ENCODE data around the gene SLC24A4. TPM values are rescaled to one million over a fixed set of nuclear protein-coding genes. Genes with fewer than 3 reads are reported as not detected.

SLC24A4 gene
- total RNA-seq, 1 experiment from 2014 or later, result not detected

DNA sequence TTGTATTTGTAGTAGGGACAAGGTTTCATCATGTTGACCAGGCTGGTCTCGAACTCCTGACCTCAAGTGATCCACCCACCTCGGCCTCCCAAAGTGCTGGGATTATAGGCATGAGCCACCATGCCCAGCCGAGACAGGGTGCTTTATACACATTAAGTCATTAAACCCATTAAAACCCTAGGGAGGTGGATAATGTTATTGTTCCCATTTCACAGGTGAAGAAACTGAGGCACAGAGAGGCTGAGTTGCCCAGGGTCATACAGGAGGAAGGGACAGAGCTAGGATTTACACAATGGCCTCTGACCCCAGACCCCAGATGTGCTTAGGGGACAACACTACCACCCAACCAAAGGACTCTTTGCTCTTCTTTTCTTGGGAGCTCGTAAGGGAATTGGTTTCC lies 139.6 kb downstream of the SLC24A4 start:
- Histone ChIP-seq H3K27me3 (ENCODE audit: insufficient read depth, low read length) (no peaks in the 10 kb centered on the region), H3K36me3 (ENCODE audit: control insufficient read depth in 1 of 2, insufficient read depth in 2 of 2, low read length in 2 of 2) (no peaks in the 10 kb centered on the region), H3K9me3 (ENCODE audit: control insufficient read depth in 1 of 2, insufficient read depth in 1 of 2, low read depth in 1 of 2, low read length in 2 of 2) (peaks cover 4 to 7% of the 10 kb centered on the region in 2 experiments; a peak in 2 of 4 replicates), H3K4me1 (ENCODE audit: control insufficient read depth in 1 of 2, insufficient read depth in 2 of 2, low read length in 2 of 2) (peaks cover 0 to 3% of the 10 kb centered on the region in 2 experiments; a peak in 1 of 4 replicates), H3K9me2 (ENCODE audit: insufficient read depth) (no peaks in the 10 kb centered on the region), H2AFZ (ENCODE audit: low read depth, low read length, poor library complexity, severe bottlenecking) (no peak overlapping the region), H3K79me2 (ENCODE audit: insufficient read depth, low read length) (no peaks in the 10 kb centered on the region), H3K4me3 (replicated peaks in 1 of 2; ENCODE audit: low read depth in 1 of 2, low read length in 2 of 2) (no peak overlapping the region), H4K20me1 (ENCODE audit: insufficient read depth) (no peaks in the 10 kb centered on the region), H3K4me2 (ENCODE audit: low read length) (no peak overlapping the region), H3K27ac (ENCODE audit: low read depth, low read length) (no peak overlapping the region), H3K9ac (ENCODE audit: low read length) (no peak overlapping the region)
- ChIA-PET CTCF (no interaction called here), RAD21 (ENCODE audit: low non-redundant PET in 1 of 2, low total read pairs in 2 of 2, uncharacterized antibody in 2 of 2, unreplicated experiment in 2 of 2) (no interaction called here), POLR2A (no interaction called here)
- intact Hi-C loops (cut with micrococcal nuclease), result no loop called here
- no peak for ATAC-seq
- TF ChIP-seq RAD21 (IDR thresholded peaks at IDR 0.05; ENCODE audit: low read depth) (no peak), SP1 (IDR thresholded peaks at IDR 0.05; ENCODE audit: low read depth) (no peak)
- no peak for DNase-seq (ENCODE audit: low read depth, low spot score)
- BruUV-seq (replicated peaks), result no TSS peak

DNA sequence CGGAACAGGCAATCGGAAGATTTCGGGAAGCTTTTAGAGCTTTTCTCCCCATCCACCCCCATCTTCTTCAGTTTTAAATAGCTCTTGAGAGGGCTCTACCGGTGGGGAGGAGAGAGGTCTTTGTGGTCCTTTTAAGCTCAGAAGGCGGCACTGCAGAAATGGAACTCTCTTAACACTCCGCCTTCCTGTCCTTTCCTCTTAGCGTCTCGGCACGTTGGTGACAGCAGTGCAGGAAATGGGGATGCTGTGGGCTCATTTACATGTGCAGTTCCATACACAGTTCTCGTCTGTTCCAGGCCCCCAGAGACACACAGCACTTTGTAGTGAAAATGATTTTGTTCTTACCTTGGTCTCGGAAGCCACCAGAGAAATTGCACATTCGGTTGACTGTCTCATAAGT lies 140.2 kb downstream of the SLC24A4 start:
- no TSS peak for BruUV-seq (replicated peaks)
- Histone ChIP-seq H3K4me2 (ENCODE audit: low read length) (no peak overlapping the region), H3K36me3 (ENCODE audit: control insufficient read depth in 1 of 2, insufficient read depth in 2 of 2, low read length in 2 of 2) (no peaks in the 10 kb centered on the region), H2AFZ (ENCODE audit: low read depth, low read length, poor library complexity, severe bottlenecking) (no peak overlapping the region), H3K4me3 (replicated peaks in 1 of 2; ENCODE audit: low read depth in 1 of 2, low read length in 2 of 2) (no peak overlapping the region), H3K79me2 (ENCODE audit: insufficient read depth, low read length) (no peaks in the 10 kb centered on the region), H3K4me1 (ENCODE audit: control insufficient read depth in 1 of 2, insufficient read depth in 2 of 2, low read length in 2 of 2) (peaks cover 0 to 3% of the 10 kb centered on the region in 2 experiments; a peak in 1 of 4 replicates), H3K27me3 (ENCODE audit: insufficient read depth, low read length) (no peaks in the 10 kb centered on the region), H3K9me2 (ENCODE audit: insufficient read depth) (no peaks in the 10 kb centered on the region), H3K27ac (ENCODE audit: low read depth, low read length) (no peak overlapping the region), H4K20me1 (ENCODE audit: insufficient read depth) (no peaks in the 10 kb centered on the region), H3K9me3 (ENCODE audit: control insufficient read depth in 1 of 2, insufficient read depth in 1 of 2, low read depth in 1 of 2, low read length in 2 of 2) (peaks cover 4 to 7% of the 10 kb centered on the region in 2 experiments; a peak in 2 of 4 replicates), H3K9ac (ENCODE audit: low read length) (no peak overlapping the region)
- ATAC-seq (no peak), DNase-seq (ENCODE audit: low read depth, low spot score) (no peak)
- ChIA-PET CTCF (no interaction called here), POLR2A (no interaction called here), RAD21 (ENCODE audit: low non-redundant PET in 1 of 2, low total read pairs in 2 of 2, uncharacterized antibody in 2 of 2, unreplicated experiment in 2 of 2) (no interaction called here)
- intact Hi-C loops (cut with micrococcal nuclease), result no loop called here
- TF ChIP-seq JUND (IDR thresholded peaks at IDR 0.05) (no peak), ZBTB33 (IDR thresholded peaks at IDR 0.05; ENCODE audit: extremely low read depth, insufficient replicate concordance, low read length) (no peak), SRF (IDR thresholded peaks at IDR 0.05; ENCODE audit: low read depth) (no peak), FOSL1 (IDR thresholded peaks at IDR 0.05; ENCODE audit: low read depth) (no peak), YY1 (IDR thresholded peaks at IDR 0.05; ENCODE audit: extremely low read depth, insufficient replicate concordance, low read depth, low read length) (no peak), EGR1 (IDR thresholded peaks at IDR 0.05; ENCODE audit: low read depth) (no peak), RAD21 (IDR thresholded peaks at IDR 0.05; ENCODE audit: low read depth) (no peak), CBX3 (IDR thresholded peaks at IDR 0.05; ENCODE audit: low read depth) (no peak), POLR2AphosphoS5 (IDR thresholded peaks at IDR 0.05; ENCODE audit: low read depth, low read length) (no peak), EZH2phosphoT487 (IDR thresholded peaks at IDR 0.05; ENCODE audit: borderline replicate concordance) (no peak), SP1 (IDR thresholded peaks at IDR 0.05; ENCODE audit: low read depth) (no peak), SIN3A (IDR thresholded peaks at IDR 0.05; ENCODE audit: low read depth) (no peak), ZNF274 (IDR thresholded peaks at IDR 0.05; ENCODE audit: low read depth, low read length) (no peak), POLR2A (IDR thresholded peaks at IDR 0.05; ENCODE audit: borderline replicate concordance, extremely low read depth, insufficient read depth, insufficient read length) (no peak), ZFX (IDR thresholded peaks at IDR 0.05) (no peak), CEBPB (IDR thresholded peaks at IDR 0.05; ENCODE audit: low read depth) (no peak)
- TF ChIP-seq, protein P1, sequence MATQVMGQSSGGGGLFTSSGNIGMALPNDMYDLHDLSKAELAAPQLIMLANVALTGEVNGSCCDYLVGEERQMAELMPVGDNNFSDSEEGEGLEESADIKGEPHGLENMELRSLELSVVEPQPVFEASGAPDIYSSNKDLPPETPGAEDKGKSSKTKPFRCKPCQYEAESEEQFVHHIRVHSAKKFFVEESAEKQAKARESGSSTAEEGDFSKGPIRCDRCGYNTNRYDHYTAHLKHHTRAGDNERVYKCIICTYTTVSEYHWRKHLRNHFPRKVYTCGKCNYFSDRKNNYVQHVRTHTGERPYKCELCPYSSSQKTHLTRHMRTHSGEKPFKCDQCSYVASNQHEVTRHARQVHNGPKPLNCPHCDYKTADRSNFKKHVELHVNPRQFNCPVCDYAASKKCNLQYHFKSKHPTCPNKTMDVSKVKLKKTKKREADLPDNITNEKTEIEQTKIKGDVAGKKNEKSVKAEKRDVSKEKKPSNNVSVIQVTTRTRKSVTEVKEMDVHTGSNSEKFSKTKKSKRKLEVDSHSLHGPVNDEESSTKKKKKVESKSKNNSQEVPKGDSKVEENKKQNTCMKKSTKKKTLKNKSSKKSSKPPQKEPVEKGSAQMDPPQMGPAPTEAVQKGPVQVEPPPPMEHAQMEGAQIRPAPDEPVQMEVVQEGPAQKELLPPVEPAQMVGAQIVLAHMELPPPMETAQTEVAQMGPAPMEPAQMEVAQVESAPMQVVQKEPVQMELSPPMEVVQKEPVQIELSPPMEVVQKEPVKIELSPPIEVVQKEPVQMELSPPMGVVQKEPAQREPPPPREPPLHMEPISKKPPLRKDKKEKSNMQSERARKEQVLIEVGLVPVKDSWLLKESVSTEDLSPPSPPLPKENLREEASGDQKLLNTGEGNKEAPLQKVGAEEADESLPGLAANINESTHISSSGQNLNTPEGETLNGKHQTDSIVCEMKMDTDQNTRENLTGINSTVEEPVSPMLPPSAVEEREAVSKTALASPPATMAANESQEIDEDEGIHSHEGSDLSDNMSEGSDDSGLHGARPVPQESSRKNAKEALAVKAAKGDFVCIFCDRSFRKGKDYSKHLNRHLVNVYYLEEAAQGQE (IDR thresholded peaks at IDR 0.05; ENCODE audit: low read depth), result no peak
- TF ChIP-seq, protein P2, sequence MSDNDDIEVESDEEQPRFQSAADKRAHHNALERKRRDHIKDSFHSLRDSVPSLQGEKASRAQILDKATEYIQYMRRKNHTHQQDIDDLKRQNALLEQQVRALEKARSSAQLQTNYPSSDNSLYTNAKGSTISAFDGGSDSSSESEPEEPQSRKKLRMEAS (IDR thresholded peaks at IDR 0.05), result no peak
